Measurements from ENCODE around the gene SYT13. TPM values are rescaled to one million over a fixed set of nuclear protein-coding genes. Genes with fewer than 3 reads are reported as not detected.

SYT13 gene
- total RNA-seq, 2 experiments from 2014 or later, result not detected

- Mint-ChIP-seq H3K27me3 (peaks cover 39% of the 10 kb centered on the region), H3K4me3 (no peak overlapping the region), H3K27ac (no peak overlapping the region), H3K4me1 (ENCODE audit: low read depth) (no peaks in the 10 kb centered on the region), H3K9me3 (no peaks in the 10 kb centered on the region), H3K36me3 (no peaks in the 10 kb centered on the region)
- intact Hi-C loops (cut with micrococcal nuclease), result no loop called here
- no peak for DNase-seq
- ChIA-PET POLR2A (no interaction called here), CTCF (interaction anchor here (1.0 to 2.6 kb wide), 5 partner anchors 13 to 164 kb away, joined by 3 to 7 read pairs (median 4); no protein-coding TSS in a partner anchor)
Observed at GRCh38 chr11:45267652-45268299, 18.4 kb downstream of the SYT13 start.

- Mint-ChIP-seq H3K27ac (no peak overlapping the region), H3K4me3 (no peak overlapping the region), H3K27me3 (peaks cover 41% of the 10 kb centered on the region), H3K4me1 (ENCODE audit: low read depth) (no peaks in the 10 kb centered on the region), H3K36me3 (no peaks in the 10 kb centered on the region), H3K9me3 (no peaks in the 10 kb centered on the region)
- CTCF ChIA-PET, result interaction anchor here (1.2 to 2.6 kb wide), 5 partner anchors 13 to 163 kb away, joined by 3 to 7 read pairs (median 3); no protein-coding TSS in a partner anchor
- DNase-seq, result peak; percentile 48
- intact Hi-C loops (cut with micrococcal nuclease), result no loop called here
- POLR2A ChIA-PET, result no interaction called here
Observed at GRCh38 chr11:45267052-45267451, 19.1 kb downstream of the SYT13 start.

GRCh38 chr11:45266676-45267020, 19.5 kb downstream of the SYT13 start:
- no peaks in the 10 kb centered on the region for H3K4me1 Mint-ChIP-seq (ENCODE audit: low read depth)
- peaks cover 41% of the 10 kb centered on the region for H3K27me3 Mint-ChIP-seq
- no peak overlapping the region for H3K4me3 Mint-ChIP-seq
- DNase-seq, result no peak
- ChIA-PET POLR2A (no interaction called here), CTCF (interaction anchor here (0.8 to 2.6 kb wide), 4 partner anchors 13 to 162 kb away, joined by 3 to 7 read pairs (median 4); no protein-coding TSS in a partner anchor)
- H3K9me3 Mint-ChIP-seq, result no peaks in the 10 kb centered on the region
- intact Hi-C loops (cut with micrococcal nuclease), result no loop called here
- no peaks in the 10 kb centered on the region for H3K36me3 Mint-ChIP-seq
- H3K27ac Mint-ChIP-seq, result no peak overlapping the region

- H3K4me1 Mint-ChIP-seq (ENCODE audit: low read depth), result no peaks in the 10 kb centered on the region
- H3K36me3 Mint-ChIP-seq, result no peaks in the 10 kb centered on the region
- CTCF ChIA-PET, result interaction anchor here (0.8 to 2.6 kb wide), 4 partner anchors 12 to 161 kb away, joined by 3 to 7 read pairs (median 4); no protein-coding TSS in a partner anchor
Observed at GRCh38 chr11:45265969-45266675, 20.0 kb downstream of the SYT13 start.

GRCh38 chr11:45264839-45265515, 21.2 kb downstream of the SYT13 start:
- Mint-ChIP-seq H3K36me3 (no peaks in the 10 kb centered on the region), H3K9me3 (no peaks in the 10 kb centered on the region), H3K27ac (no peak overlapping the region), H3K4me1 (ENCODE audit: low read depth) (no peaks in the 10 kb centered on the region), H3K4me3 (no peak overlapping the region), H3K27me3 (peaks cover 39% of the 10 kb centered on the region)
- ChIA-PET CTCF (interaction anchor here (1.6 kb wide), 1 partner anchor 154 kb away, joined by 5 read pairs; no protein-coding TSS in a partner anchor), POLR2A (no interaction called here)
- intact Hi-C loops (cut with micrococcal nuclease), result no loop called here
- DNase-seq, result no peak

More at GRCh38 chr11:45265969-45266675, 20.0 kb downstream of the SYT13 start:
- POLR2A ChIA-PET, result no interaction called here
- Mint-ChIP-seq H3K27ac (no peak overlapping the region), H3K27me3 (peaks cover 36% of the 10 kb centered on the region), H3K9me3 (no peaks in the 10 kb centered on the region), H3K4me3 (no peak overlapping the region)
- DNase-seq, result no peak
- intact Hi-C loops (cut with micrococcal nuclease), result no loop called here

GRCh38 chr11:45263773-45264172, 22.4 kb downstream of the SYT13 start:
- POLR2A ChIA-PET, result no interaction called here
- CTCF ChIA-PET, result no interaction called here
- DNase-seq, result no peak
- Mint-ChIP-seq H3K27ac (no peak overlapping the region), H3K36me3 (no peaks in the 10 kb centered on the region), H3K9me3 (no peaks in the 10 kb centered on the region), H3K4me1 (ENCODE audit: low read depth) (no peaks in the 10 kb centered on the region), H3K4me3 (no peak overlapping the region), H3K27me3 (peaks cover 38% of the 10 kb centered on the region)
- intact Hi-C loops (cut with micrococcal nuclease), result no loop called here

GRCh38 chr11:45262900-45263299, 23.2 kb downstream of the SYT13 start:
- Mint-ChIP-seq H3K27ac (no peak overlapping the region), H3K27me3 (peaks cover 37% of the 10 kb centered on the region), H3K4me3 (no peak overlapping the region), H3K9me3 (no peaks in the 10 kb centered on the region), H3K36me3 (no peaks in the 10 kb centered on the region), H3K4me1 (ENCODE audit: low read depth) (no peaks in the 10 kb centered on the region)
- DNase-seq, result no peak
- intact Hi-C loops (cut with micrococcal nuclease), result no loop called here
- ChIA-PET POLR2A (no interaction called here), CTCF (no interaction called here)

GRCh38 chr11:45260071-45260470, 26.1 kb downstream of the SYT13 start:
- POLR2A ChIA-PET, result no interaction called here
- H3K27ac Mint-ChIP-seq, result no peak overlapping the region
- no peaks in the 10 kb centered on the region for H3K36me3 Mint-ChIP-seq
- CTCF ChIA-PET, result no interaction called here
- H3K4me3 Mint-ChIP-seq, result no peak overlapping the region
- H3K9me3 Mint-ChIP-seq, result no peaks in the 10 kb centered on the region
- H3K27me3 Mint-ChIP-seq, result peaks cover 32% of the 10 kb centered on the region
- DNase-seq, result no peak
- intact Hi-C loops (cut with micrococcal nuclease), result no loop called here
- no peaks in the 10 kb centered on the region for H3K4me1 Mint-ChIP-seq (ENCODE audit: low read depth)

GRCh38 chr11:45259592-45259991, 26.5 kb downstream of the SYT13 start:
- Mint-ChIP-seq H3K27ac (no peak overlapping the region), H3K36me3 (no peaks in the 10 kb centered on the region), H3K4me1 (ENCODE audit: low read depth) (no peaks in the 10 kb centered on the region), H3K4me3 (no peak overlapping the region), H3K9me3 (no peaks in the 10 kb centered on the region), H3K27me3 (peaks cover 28% of the 10 kb centered on the region)
- DNase-seq, result no peak
- intact Hi-C loops (cut with micrococcal nuclease), result no loop called here
- CTCF ChIA-PET, result interaction anchor here (1.3 kb wide), 1 partner anchor 10 kb away, joined by 3 read pairs; no protein-coding TSS in a partner anchor
- POLR2A ChIA-PET, result no interaction called here

- Mint-ChIP-seq H3K27me3 (peaks cover 22% of the 10 kb centered on the region), H3K4me3 (no peak overlapping the region), H3K9me3 (no peaks in the 10 kb centered on the region), H3K4me1 (ENCODE audit: low read depth) (no peaks in the 10 kb centered on the region), H3K36me3 (no peaks in the 10 kb centered on the region), H3K27ac (no peak overlapping the region)
- ChIA-PET POLR2A (no interaction called here), CTCF (interaction anchor here (1.3 kb wide), 1 partner anchor 9 kb away, joined by 3 read pairs; no protein-coding TSS in a partner anchor)
- no peak for DNase-seq
- intact Hi-C loops (cut with micrococcal nuclease), result no loop called here
Observed at GRCh38 chr11:45258982-45259530, 27.1 kb downstream of the SYT13 start.

GRCh38 chr11:45254070-45254469, 32.1 kb downstream of the SYT13 start:
- Mint-ChIP-seq H3K4me3 (no peak overlapping the region), H3K27me3 (peaks cover 14% of the 10 kb centered on the region), H3K9me3 (no peaks in the 10 kb centered on the region), H3K27ac (no peak overlapping the region), H3K36me3 (no peaks in the 10 kb centered on the region), H3K4me1 (ENCODE audit: low read depth) (no peaks in the 10 kb centered on the region)
- POLR2A ChIA-PET, result no interaction called here
- intact Hi-C loops (cut with micrococcal nuclease), result no loop called here
- DNase-seq, result no peak
- CTCF ChIA-PET, result interaction anchor here (0.9 to 1.8 kb wide), 2 partner anchors 12 to 75 kb away, joined by 3 to 7 read pairs; no protein-coding TSS in a partner anchor

- peaks cover 14% of the 10 kb centered on the region for H3K27me3 Mint-ChIP-seq
- H3K9me3 Mint-ChIP-seq, result no peaks in the 10 kb centered on the region
- intact Hi-C loops (cut with micrococcal nuclease), result no loop called here
- H3K4me1 Mint-ChIP-seq (ENCODE audit: low read depth), result no peaks in the 10 kb centered on the region
- POLR2A ChIA-PET, result no interaction called here
- no peak overlapping the region for H3K27ac Mint-ChIP-seq
- no peak for DNase-seq
- CTCF ChIA-PET, result interaction anchor here (0.7 to 1.8 kb wide), 6 partner anchors 13 to 142 kb away, joined by 3 to 16 read pairs (median 4); no protein-coding TSS in a partner anchor
- no peaks in the 10 kb centered on the region for H3K36me3 Mint-ChIP-seq
- H3K4me3 Mint-ChIP-seq, result no peak overlapping the region
Observed at GRCh38 chr11:45253640-45254039, 32.5 kb downstream of the SYT13 start.
